CD4-positive, alpha-beta T cell (primary cell): ENCODE data around the gene NTSR2. TPM values are rescaled to one million over a fixed set of nuclear protein-coding genes. Genes with fewer than 3 reads are reported as not detected.

Source experiments
- ATAC-seq: fragments of 200-7000 bp; cut with Tn5 transposase; one replicate; pipeline ENCODE4 v1.10.0; 2022; ENCODE audit warnings: mild to moderate bottlenecking; ENCODE audit not compliant: poor library complexity
- CTCF ChIA-PET: fragments of 350-600 bp; sonication (Branson Sonifier 250); formaldehyde crosslinking; loops from one replicate; lab custom pipeline; 2021; ENCODE audit warnings: antibody characterized with exemption, inconsistent platforms; lab: Charles Lee
- POLR2A ChIA-PET: fragments of 350-600 bp; sonication (Branson Sonifier 250); formaldehyde crosslinking; loops from one replicate; lab custom pipeline; 2021; ENCODE audit warnings: antibody characterized with exemption, inconsistent platforms; lab: Charles Lee
- DNase-seq, 14 experiments: peaks; one replicate each; pipeline ENCODE4 v3.0.0-alpha.2; 2013 to 2020; ENCODE audit warnings: mixed read lengths in 2 of 14
- H3K27ac ChIP-seq, 2 donors: one replicate each; pipeline versions ENCODE4 v1.5.1 to v1.7.0; 2013; ENCODE audit warnings: low read length in 2 of 2, low read depth in 1 of 2, mild to moderate bottlenecking in 1 of 2
- H3K27me3 ChIP-seq, 2 experiments: 1 replicate in 1 of 2; 2 replicates in 1 of 2; pipeline versions ENCODE4 v1.6.1 to v1.7.0; 2013; ENCODE audit warnings: low read length in 2 of 2, control low read depth in 1 of 2, mild to moderate bottlenecking in 1 of 2, moderate library complexity in 1 of 2; ENCODE audit not compliant: insufficient read depth in 2 of 2, control insufficient read depth in 1 of 2
- H3K36me3 ChIP-seq: one replicate; pipeline ENCODE4 v1.6.1; 2013; ENCODE audit warnings: low read length, control low read depth; ENCODE audit not compliant: insufficient read depth
- H3K4me1 ChIP-seq: one replicate; pipeline ENCODE4 v1.6.1; 2013; ENCODE audit warnings: low read length, control low read depth; ENCODE audit not compliant: insufficient read depth
- H3K4me3 ChIP-seq: one replicate; pipeline ENCODE4 v1.5.1; 2013; ENCODE audit warnings: mild to moderate bottlenecking, low read length, moderate library complexity
- H3K9me3 ChIP-seq, 2 experiments: 1 replicate in 1 of 2; 2 replicates in 1 of 2; pipeline versions ENCODE4 v1.6.1 to v1.7.0; 2013; ENCODE audit warnings: low read length in 2 of 2, mild to moderate bottlenecking in 2 of 2, control low read depth in 1 of 2, moderate library complexity in 1 of 2; ENCODE audit not compliant: control insufficient read depth in 1 of 2, insufficient read depth in 1 of 2
- H3K27ac Mint-ChIP-seq: one replicate; pipeline ENCODE4 v1.8.0; 2020; ENCODE audit warnings: mixed read lengths
- H3K27me3 Mint-ChIP-seq: one replicate; pipeline ENCODE4 v1.8.0; 2021; ENCODE audit warnings: mixed read lengths
- H3K36me3 Mint-ChIP-seq: one replicate; pipeline ENCODE4 v1.8.0; 2021; ENCODE audit warnings: low read depth, mixed read lengths
- H3K4me1 Mint-ChIP-seq: one replicate; pipeline ENCODE4 v1.8.0; 2021; ENCODE audit warnings: low read depth, mixed read lengths
- H3K4me3 Mint-ChIP-seq: one replicate; pipeline ENCODE4 v1.8.0; 2020; ENCODE audit warnings: mild to moderate bottlenecking, mixed read lengths
- H3K9me3 Mint-ChIP-seq: one replicate; pipeline ENCODE4 v1.8.0; 2020; ENCODE audit warnings: mixed read lengths
- CTCF ChIP-seq: fragments of 200-600 bp; IDR thresholded peaks from one replicate; pipeline ENCODE4 v1.8.0; 2022; ENCODE audit warnings: antibody characterized with exemption, mild to moderate bottlenecking
- intact Hi-C, 2 experiments: fragments of 100-400 bp; cut with DNase I in 1 of 2; cut with micrococcal nuclease in 1 of 2; formaldehyde crosslinking; loops; one replicate each; pipeline versions ENCODE4 v1.15.1 to v1.9.0; 2023 to 2025; cut with DNase I, micrococcal nuclease
- total RNA-seq, 174 experiments: library from RNA in 2 of 174; stranded (reverse) in 2 of 174; gene quantifications; one replicate each; pipeline ENCODE4 v1.2.3 and lab custom pipeline; 2021 to 2026

NTSR2 gene
- total RNA-seq, 2 experiments from 2014 or later, result not detected

GRCh38 chr2:11705063-11705462, 35.1 kb upstream of the NTSR2 start:
- Mint-ChIP-seq H3K27me3 (no peaks in the 10 kb centered on the region), H3K36me3 (no peaks in the 10 kb centered on the region), H3K27ac (no peak overlapping the region), H3K4me1 (no peaks in the 10 kb centered on the region), H3K4me3 (no peak overlapping the region), H3K9me3 (no peaks in the 10 kb centered on the region)
- no peak overlapping the region for H3K4me3 ChIP-seq
- ATAC-seq (no peak), DNase-seq (no peak)
- H3K27me3 ChIP-seq, result no peaks in the 10 kb centered on the region
- no peaks in the 10 kb centered on the region for H3K36me3 ChIP-seq
- H3K4me1 ChIP-seq, result peaks cover 8% of the 10 kb centered on the region
- CTCF ChIA-PET, result interaction anchor here (2.0 kb wide), 1 partner anchor 12 kb away, joined by 7 read pairs; no protein-coding TSS in a partner anchor
- H3K9me3 ChIP-seq, result no peaks in the 10 kb centered on the region
- POLR2A ChIA-PET, result no interaction called here
- intact Hi-C loops, result no loop called here
- no peak for TF ChIP-seq CTCF
- H3K27ac ChIP-seq, result no peak overlapping the region

GRCh38 chr2:11703700-11704099, 33.7 kb upstream of the NTSR2 start:
- H3K36me3 Mint-ChIP-seq, result no peaks in the 10 kb centered on the region
- DNase-seq (no peak), ATAC-seq (no peak)
- no peak for TF ChIP-seq CTCF
- H3K27me3 Mint-ChIP-seq, result no peaks in the 10 kb centered on the region
- H3K4me1 Mint-ChIP-seq, result no peaks in the 10 kb centered on the region
- Histone ChIP-seq H3K36me3 (no peaks in the 10 kb centered on the region), H3K9me3 (no peaks in the 10 kb centered on the region), H3K4me3 (no peak overlapping the region), H3K4me1 (peaks cover 8% of the 10 kb centered on the region), H3K27me3 (no peaks in the 10 kb centered on the region), H3K27ac (no peak overlapping the region)
- ChIA-PET CTCF (interaction anchor here (2.0 kb wide), 1 partner anchor 10 kb away, joined by 7 read pairs; no protein-coding TSS in a partner anchor), POLR2A (no interaction called here)
- H3K9me3 Mint-ChIP-seq, result no peaks in the 10 kb centered on the region
- no peak overlapping the region for H3K4me3 Mint-ChIP-seq
- no peak overlapping the region for H3K27ac Mint-ChIP-seq
- intact Hi-C loops, result no loop called here

- TF ChIP-seq CTCF, result no peak
- no peak overlapping the region for H3K4me3 ChIP-seq
- Mint-ChIP-seq H3K4me1 (no peaks in the 10 kb centered on the region), H3K4me3 (no peak overlapping the region), H3K9me3 (no peaks in the 10 kb centered on the region), H3K36me3 (no peaks in the 10 kb centered on the region), H3K27me3 (no peaks in the 10 kb centered on the region), H3K27ac (no peak overlapping the region)
- no peaks in the 10 kb centered on the region for H3K27me3 ChIP-seq
- DNase-seq (no peak), ATAC-seq (no peak)
- no peaks in the 10 kb centered on the region for H3K36me3 ChIP-seq
- H3K27ac ChIP-seq, result no peak overlapping the region
- H3K4me1 ChIP-seq, result peaks cover 8% of the 10 kb centered on the region
- intact Hi-C loops, result no loop called here
- ChIA-PET CTCF (no interaction called here), POLR2A (no interaction called here)
- H3K9me3 ChIP-seq, result no peaks in the 10 kb centered on the region
Measured at GRCh38 chr2:11702946-11703345, 33.0 kb upstream of the NTSR2 start.
